ENCODE data around the gene ETNK2. TPM values are rescaled to one million over a fixed set of nuclear protein-coding genes. Genes with fewer than 3 reads are reported as not detected.

ETNK2 gene
- total RNA-seq, 1 experiment from 2014 or later = 19.1 TPM

- DNase-seq (ENCODE audit: low spot score) = no peak
Observed at GRCh38 chr1:204147406-204148383, 4.1 kb downstream of the ETNK2 start.

GRCh38 chr1:204146965-204147364 is 4.9 kb downstream of the ETNK2 start:
- no peak for DNase-seq (ENCODE audit: low spot score)

GRCh38 chr1:204146309-204146708 is 5.5 kb downstream of the ETNK2 start:
- DNase-seq (ENCODE audit: low spot score) = no peak

GRCh38 chr1:204145033-204145504 is 6.8 kb downstream of the ETNK2 start:
- DNase-seq (ENCODE audit: low spot score) = no peak

GRCh38 chr1:204143276-204144041 is 8.4 kb downstream of the ETNK2 start:
- no peak for DNase-seq (ENCODE audit: low spot score)

- no peak for DNase-seq (ENCODE audit: low spot score)
Observed at GRCh38 chr1:204142032-204142974, 9.5 kb downstream of the ETNK2 start.

GRCh38 chr1:204141131-204141530 is 10.7 kb downstream of the ETNK2 start:
- DNase-seq (ENCODE audit: low spot score) = no peak

- no peak for DNase-seq (ENCODE audit: low spot score)
Observed at GRCh38 chr1:204139952-204140351, 11.9 kb downstream of the ETNK2 start.

GRCh38 chr1:204139088-204139487 is 12.8 kb downstream of the ETNK2 start:
- no peak for DNase-seq (ENCODE audit: low spot score)

GRCh38 chr1:204136814-204137213 is 15.0 kb downstream of the ETNK2 start:
- DNase-seq (ENCODE audit: low spot score) = no peak

- no peak for DNase-seq (ENCODE audit: low spot score)
Observed at GRCh38 chr1:204134103-204134502, 17.7 kb downstream of the ETNK2 start.

GRCh38 chr1:204132718-204133117 is 19.1 kb downstream of the ETNK2 start:
- no peak for DNase-seq (ENCODE audit: low spot score)

GRCh38 chr1:204131978-204132377 is 19.9 kb downstream of the ETNK2 start:
- no peak for DNase-seq (ENCODE audit: low spot score)

- peak; percentile 73 for DNase-seq (ENCODE audit: low spot score)
Observed at GRCh38 chr1:204130981-204131892, 20.6 kb downstream of the ETNK2 start.

GRCh38 chr1:204130178-204130577 is 21.7 kb downstream of the ETNK2 start:
- peak; percentile 36 for DNase-seq (ENCODE audit: low spot score)

GRCh38 chr1:204128964-204129896 is 22.6 kb downstream of the ETNK2 start:
- peak; percentile 67 for DNase-seq (ENCODE audit: low spot score)

- no peak for DNase-seq (ENCODE audit: low spot score)
Observed at GRCh38 chr1:204128464-204128963, 23.3 kb downstream of the ETNK2 start.

GRCh38 chr1:204127597-204128242 is 24.1 kb downstream of the ETNK2 start:
- DNase-seq (ENCODE audit: low spot score) = peak; percentile 69
